Posterior cingulate gyrus (tissue), 11 donors: ENCODE measurements around the gene UNC13B.
A peak's percentile ranks its signal among the peaks of the same experiment; 100 is the strongest.
"Not testable (repeated sequence)": the region's sequence is repeated elsewhere in the genome, so short reads cannot be mapped to it uniquely, and the experiment has no call there.

Experiments
- DNase-seq, 10 donors: peaks; one replicate each; pipeline versions ENCODE4 v3.0.0 to v3.0.0-alpha.2; 2020 to 2021; ENCODE audit warnings: mixed read lengths in 3 of 10
- intact Hi-C: fragments of 100-400 bp; cut with DNase I; formaldehyde crosslinking; loops from one replicate; pipeline ENCODE4 v1.15.1; 2023

Gene UNC13B

DNA sequence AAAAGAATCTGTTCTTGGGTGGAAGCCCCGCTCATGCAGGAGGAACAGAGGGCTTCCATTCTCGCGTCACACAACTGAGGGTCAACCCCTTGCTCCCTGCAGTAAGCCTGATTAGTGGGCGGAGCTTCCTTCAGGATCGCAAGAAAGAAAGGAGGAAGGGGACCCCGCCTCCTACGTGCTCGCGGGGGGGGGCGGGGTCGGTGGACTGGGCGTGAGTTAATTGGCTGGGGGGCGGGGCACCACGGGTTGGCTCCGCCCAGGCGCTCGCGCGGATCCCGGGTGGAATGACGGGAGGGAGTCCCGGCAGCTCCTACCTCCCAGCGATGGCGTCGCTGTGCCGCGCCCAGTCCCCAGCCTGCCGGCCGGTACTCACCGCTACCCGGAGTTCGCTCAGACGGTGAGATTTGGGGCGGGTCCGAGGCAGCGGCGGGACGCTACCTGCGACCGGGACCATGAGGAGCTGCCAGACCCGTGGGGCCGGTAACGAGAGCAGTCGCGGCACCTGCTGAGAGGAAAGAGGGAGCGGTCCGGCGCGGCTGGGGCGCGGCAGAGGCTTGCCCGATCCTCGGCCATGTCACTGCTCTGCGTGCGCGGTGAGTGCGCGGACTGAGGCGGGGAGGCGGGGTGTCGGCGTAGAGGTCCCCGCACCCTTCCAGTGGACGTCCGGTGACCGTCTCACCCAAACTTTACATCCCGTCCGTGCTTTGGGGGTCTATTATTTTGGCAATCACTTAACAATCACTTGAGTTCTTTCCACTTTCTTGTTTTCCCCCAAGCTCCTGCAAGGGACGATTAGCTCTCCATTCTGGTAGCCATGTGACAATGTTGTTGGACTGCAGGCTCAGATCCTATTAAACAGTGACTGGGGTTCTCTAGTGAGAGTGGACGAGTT is at the start of gene UNC13B:
Gene UNC13B, plus strand, starts transcription at position 297 of the 892 bp plus-strand sequence. Its CDS starts 275 bp downstream, at position 572.
- peak; percentile 90 to 99 (median 94) for DNase-seq
- intact Hi-C loops = loop anchor here (5.0 to 10.0 kb wide), 2 partner anchors 45 to 87 kb away; partner anchors contain the start of genes ATOSB, FANCG and VCP

DNA sequence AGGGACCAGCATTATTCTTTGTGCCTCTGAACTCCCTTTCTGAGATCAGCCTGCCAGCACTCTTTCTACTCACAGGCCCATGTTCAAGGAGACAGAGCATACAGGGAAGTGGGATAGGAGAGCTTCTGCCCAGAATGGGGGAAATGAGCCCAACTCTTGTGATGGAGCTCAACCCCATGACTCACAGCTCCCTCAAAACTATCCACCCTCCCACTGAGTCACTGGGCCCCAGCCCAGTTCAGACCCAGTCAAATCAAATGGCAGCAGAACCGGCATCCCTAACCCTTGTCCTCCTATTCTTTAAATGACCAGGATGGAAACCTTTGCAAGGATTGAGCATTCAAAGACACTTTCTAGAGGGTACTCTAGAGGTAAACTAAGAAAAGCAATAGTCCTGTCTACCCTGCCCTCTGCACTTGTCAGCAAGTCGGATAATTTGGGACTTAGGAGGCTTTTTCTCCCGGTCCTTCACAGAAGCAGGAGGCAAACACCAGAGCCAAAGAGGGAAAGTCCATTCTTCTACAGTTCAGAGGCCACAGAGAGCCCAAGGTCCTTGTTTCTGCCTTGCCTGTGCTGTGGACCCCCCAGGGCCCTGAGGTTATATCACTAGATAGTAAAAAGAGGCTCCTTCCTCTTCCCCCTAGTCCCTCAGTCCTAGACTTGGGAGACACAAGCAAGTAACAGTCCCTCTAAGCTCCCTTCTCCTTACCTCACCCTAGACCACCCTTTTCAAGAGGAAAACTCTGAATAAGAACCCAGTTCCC is 49.4 kb upstream of the UNC13B start:
- DNase-seq = peak in 1 of 10 donors; percentile 52
- intact Hi-C loops = no loop called here

DNA sequence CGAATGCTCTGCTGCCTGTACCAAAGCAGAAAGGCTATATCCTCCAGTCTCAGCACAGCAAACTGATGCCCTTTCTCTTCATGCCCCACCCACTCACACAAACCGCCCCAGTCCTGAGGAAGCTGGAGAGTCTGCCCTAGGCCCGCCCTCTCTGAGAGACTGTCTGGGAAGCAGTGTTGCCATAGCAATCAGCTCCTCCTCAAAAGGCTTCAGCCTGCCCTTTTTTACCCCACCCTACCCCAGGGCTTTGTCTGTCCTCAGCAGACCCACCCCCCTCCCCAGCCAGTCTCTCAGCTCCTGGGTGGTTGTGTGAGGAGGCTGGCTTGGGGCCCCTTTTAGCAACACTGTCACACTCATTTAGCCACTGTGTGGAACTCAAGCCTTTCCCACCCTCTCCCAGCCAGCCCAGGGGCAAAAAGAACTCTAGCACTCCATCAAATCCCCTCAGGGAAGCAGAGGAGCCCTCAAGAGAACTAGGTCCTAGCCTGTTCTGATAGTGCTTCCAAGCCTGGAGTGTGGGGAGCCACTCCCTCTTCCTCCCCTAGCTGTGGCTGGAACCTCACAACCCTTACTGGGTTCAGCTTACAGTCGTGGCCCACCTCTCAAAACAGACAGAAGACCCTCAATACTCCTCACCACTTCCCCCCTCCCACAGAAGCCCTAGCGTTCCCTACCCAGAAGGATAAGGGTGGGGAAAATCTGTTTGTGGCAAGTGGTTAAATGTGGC is 47.5 kb upstream of the UNC13B start:
- intact Hi-C loops = no loop called here
- peak; percentile 36 to 94 (median 64) for DNase-seq

DNA sequence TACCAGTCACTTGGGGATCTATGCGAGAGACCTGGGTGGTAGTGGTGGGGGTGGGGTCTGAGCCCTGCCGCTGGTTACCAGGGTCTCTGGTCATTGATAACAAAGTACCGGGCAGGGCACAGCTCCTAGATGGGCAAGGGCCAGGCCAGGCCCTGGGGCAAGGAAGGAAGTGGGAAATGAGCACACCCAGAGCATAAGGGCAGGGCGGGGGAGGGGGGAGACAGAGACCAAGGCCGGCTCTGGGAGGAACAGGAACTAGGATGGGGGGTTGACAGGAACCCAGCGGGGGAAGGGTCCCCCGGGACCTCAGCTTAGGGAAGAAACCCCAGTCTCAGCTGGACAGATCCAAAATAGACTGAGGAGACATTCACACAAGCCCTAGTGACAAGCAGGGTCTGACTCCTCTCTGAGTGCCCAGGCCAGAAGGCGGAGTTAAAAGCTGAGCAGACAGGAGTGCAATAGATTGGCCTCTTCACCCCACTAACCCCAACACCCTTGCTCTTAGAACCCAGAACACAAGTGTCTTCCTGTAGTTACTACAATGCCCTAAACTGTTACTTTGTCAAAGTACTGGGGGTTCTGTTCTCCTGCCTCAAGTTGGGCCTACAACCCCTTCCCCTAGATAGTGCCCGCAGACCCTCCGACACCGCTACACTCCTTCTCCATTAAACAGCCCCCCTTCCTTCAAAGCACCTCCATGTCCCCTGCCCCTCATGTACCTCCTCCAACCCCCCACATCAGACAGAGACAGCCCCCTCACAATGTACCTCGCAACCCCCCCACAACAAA is 46.8 kb upstream of the UNC13B start:
- DNase-seq = peak in 1 of 10 donors; percentile 10
- intact Hi-C loops = loop anchor here (5.0 kb wide), 2 partner anchors 47 to 437 kb away; partner anchors contain the start of gene UNC13B

DNA sequence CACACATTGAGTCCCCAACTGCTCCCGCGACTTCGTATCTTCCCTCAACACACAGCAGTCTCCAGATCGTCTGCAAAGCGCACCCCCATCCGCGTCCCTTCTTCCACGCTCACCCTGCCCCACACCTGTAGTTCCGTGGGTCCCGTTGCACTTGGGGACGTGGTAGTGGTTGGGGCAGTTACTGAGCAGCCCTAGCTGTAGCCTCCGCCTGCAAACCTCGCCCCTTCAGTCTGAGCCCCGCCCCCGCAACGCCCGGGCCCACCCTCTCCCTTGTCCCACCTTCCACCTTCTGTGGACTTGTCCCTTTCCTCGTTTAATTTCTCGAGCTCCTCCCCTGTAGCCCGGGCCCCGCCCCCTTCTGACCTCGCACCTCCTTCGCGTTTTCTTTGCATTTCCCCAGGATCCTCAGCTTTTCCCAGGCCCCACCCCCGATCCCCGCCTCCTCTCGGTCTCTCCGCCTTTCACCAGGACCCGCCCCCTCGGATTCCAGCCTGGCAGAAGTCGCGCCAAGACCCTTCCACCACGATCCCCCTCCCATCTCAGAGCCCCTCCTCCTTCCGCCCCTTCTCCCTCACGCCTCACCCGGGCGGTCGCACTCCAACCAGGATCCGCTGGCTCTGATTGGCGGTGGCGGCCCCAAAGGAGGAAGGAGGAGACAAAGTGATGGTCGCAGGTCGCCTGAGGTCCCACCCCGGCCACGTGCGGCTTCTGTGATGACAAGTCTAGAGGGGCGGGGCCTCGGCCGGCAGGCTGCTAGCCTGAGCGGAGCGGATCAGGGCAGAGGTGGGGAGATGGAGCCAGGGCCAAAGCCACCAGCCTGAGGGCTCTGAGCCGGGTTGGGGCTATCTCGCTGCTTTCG is 45.9 kb upstream of the UNC13B start, which contains the start of gene ATOSB:
Gene ATOSB, minus strand, starts transcription at position 183 of the 859 bp plus-strand sequence. CDS start 7,588 bp downstream, outside the sequence.
- intact Hi-C loops = loop anchor here (1.0 to 5.0 kb wide), 3 partner anchors 46 to 436 kb away; partner anchors contain the start of gene UNC13B
- DNase-seq = peak; percentile 67 to 98 (median 83)

DNA sequence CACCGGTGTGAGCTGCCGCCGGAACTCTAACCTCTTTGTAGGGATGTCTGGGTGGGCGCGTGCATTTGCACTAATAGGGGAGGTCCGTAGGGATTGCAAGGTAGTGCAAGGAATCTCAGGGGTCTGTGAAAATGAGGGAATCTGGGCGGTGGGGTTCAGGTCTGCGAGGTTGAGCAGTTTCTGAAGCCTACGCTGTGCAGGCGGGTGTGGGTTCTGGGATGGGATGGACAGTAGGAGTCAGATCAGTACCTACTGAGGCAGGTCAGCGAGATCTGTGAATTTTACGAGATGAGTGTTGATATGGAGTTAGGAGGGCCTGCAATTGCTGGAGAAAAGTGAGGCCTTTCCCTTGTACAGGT is 45.3 kb upstream of the UNC13B start:
- intact Hi-C loops = loop anchor here (1.0 to 5.0 kb wide), 3 partner anchors 46 to 436 kb away; partner anchors contain the start of gene UNC13B
- DNase-seq = peak in 1 of 10 donors; percentile 32

DNA sequence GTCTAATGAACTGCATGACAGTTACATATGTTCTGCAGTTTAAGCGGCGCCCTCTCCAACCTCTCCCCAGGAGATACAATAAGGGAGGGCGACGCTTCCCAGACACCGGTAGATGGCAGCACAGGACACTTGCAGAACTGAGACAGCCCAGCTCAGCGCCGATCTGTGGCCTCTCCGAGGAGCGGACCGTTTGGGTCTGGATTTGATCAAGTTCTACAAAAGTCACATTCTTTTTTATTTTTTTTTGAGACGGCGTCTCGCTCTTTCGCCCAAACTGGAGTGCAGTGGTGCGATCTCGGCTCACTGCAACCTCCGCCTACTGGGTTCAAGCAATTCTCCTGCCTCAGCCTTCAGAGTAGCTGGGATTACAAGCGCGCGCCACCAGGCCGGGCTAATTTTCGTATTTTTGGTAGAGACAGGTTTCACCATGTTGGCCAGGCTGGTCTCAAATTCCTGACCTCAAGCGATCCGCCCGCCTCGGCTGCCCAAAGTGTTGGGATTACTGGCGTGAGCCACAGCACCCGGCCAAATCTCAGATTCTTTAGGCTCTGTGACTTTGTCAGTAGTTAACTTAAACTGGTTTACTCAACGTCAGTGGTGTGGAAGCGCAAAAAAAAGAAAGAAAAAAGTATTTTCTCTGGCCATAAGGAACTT is 44.8 kb upstream of the UNC13B start:
- DNase-seq = peak; percentile 80 to 98 (median 91)
- intact Hi-C loops = loop anchor here (1.0 to 5.0 kb wide), 4 partner anchors 45 to 435 kb away; partner anchors contain the start of gene UNC13B

DNA sequence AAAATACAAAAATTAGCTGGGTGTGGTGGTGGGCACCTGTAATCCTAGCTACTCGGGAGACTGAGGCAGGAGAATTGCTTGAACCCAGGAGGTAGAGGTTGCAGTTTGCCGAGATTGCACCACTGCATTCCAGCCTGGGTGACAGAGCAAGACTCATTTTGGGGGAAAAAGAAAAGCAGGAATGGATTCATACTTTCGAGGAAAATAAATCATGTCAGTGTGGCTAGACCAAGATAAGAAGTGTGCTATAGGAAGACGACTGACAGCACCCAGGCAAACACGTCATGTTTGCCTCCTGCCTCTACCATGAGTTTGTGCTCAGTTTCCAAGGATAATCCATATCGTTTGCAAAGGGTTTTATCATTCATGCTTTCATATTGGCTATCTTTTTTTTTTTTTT is 26.9 kb upstream of the UNC13B start:
- intact Hi-C loops = no loop called here
- no peak for DNase-seq

DNA sequence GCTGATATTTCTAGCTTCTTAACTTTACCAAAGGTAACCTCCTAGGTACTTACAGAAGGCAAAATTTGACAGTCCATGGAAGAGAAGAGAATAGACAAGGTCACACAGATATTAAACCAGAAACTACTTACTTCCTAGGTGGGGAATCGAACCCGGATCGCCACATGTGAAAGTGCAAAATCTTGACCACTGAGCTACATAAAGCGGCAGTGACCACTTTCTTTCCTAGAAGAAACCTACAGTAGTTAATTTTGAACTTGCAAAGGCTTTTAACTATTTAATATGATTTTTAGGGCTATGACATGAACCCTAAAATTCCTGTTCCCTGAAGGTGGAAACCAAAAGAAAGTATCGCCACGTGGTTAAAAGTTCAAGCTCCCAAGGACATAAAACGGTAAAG is 25.8 kb upstream of the UNC13B start:
- intact Hi-C loops = no loop called here
- no peak for DNase-seq

DNA sequence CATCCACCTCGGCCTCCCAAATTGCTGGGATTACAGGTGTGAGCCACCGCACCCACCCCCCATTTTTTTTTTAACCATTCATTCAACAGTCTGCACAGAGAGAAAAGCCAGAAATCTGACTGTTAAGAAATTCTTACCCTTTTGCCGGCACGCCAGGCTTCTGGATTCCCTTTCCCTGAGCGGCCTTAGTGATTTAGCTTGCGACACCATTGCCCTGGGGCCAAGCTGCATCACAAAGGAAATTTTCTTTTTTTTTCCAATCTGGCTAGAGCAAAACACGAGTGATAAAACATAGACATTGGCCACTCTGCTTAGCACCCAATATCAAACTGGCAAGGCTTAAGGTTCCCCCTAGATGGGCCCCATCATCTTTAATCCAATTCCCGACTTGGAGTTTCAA is 24.9 kb upstream of the UNC13B start:
- no peak for DNase-seq
- intact Hi-C loops = no loop called here

DNA sequence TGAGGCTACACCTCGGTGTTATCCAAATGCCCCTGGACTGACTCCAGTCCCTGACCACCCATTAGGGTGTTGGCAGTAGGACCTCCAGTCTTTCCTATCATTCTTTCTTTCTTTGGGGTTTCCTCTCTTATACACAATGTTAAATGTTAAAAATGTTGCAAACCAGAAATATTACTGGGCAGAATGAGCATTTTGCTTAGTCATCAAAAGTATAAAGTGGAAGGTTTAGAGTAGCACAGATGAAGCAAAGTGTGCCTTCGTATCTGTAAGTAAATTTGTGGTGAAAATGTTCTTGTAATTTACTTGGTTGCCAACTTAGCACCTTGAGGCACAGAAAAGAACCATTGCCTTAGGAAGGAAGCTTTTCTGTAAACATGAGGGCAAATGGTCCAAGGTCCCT is 21.7 kb upstream of the UNC13B start:
- intact Hi-C loops = no loop called here
- no peak for DNase-seq

DNA sequence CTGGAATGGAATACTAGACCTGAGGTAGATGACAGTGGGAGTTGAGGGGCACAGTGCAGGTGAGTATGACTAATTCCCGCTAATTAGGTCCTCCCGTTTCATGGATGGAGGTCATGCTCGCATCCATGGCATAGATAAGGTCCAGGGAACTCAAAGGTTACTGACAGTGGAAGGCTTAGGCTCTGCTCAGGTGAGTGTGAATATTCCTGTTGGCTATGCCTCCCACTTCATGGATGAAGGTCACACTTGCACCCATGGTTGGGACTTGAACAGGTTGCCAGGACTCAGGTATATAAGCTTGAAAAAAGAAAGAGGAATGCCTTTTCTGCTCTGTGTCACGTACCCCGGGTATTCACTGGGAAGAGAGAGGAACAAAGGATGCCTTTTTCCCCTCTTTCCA is 19.8 kb upstream of the UNC13B start:
- intact Hi-C loops = no loop called here
- DNase-seq = no peak

DNA sequence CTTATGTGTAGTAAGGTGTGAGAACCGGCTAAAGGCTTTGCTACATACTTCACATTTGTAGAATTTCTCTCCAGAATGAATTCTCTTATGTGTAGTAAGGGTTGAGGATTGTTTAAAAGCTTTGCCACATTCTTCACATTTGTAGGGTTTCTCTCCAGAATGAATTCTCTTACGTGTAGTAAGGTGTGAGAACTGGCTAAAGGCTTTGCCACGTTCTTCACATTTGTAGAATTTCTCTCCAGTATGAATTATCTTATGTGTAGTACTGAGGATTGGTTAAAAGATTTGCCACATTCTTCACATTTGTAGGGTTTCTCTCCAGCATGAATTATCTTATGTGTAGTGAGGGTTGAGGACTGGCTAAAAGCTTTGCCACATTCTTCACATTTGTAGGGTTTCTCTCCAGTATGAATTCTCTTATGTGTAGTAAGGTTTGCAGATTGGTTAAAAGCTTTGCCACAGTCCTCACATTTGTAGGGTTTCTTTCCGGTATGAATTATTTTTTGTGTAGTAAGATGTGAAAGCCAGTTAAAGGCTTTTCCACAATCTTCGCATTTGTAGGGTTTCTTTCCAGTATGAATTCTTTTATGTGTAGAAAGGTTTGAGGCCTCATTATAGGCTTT is 13.8 kb upstream of the UNC13B start:
- DNase-seq, intact Hi-C loops: not testable (repeated sequence)

DNA sequence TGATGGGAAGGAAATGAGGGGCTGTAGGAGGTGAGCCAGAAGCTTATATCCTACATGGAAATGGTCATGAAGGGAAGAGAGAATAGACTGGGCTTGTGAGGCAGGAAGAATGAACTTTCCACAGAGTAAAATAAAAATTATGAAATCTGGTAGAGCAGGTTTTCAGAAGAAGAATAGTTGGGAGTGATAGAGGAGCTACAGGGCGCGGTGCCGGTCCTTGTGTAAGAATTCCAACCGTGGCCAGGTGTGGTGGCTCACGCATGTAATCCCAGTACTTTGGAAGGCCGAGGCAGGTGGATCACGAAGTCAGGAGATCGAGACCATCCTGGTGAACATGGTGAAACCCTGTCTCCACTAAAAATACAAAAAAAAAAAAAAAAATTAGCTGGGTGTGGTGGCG is 8.9 kb upstream of the UNC13B start:
- intact Hi-C loops = no loop called here
- no peak for DNase-seq

DNA sequence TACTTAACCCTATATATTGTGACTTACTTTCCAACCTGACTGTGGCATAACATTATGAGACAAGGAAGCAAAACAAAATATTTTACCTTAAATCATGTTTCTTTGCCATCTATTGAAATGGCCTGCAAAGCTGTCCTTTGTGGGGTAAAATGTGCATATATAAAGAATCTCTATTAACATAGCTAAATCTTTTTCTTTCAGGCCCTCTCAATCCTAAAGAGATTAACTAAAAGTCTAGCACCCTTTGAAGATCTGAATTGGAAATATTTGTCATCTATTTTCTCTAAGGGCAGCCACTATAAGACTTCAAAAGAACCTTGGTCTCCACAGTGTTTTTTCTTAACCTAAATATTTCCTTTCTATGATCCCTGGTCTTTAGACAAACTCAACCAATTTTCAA is 5.0 kb upstream of the UNC13B start:
- intact Hi-C loops = no loop called here

DNA sequence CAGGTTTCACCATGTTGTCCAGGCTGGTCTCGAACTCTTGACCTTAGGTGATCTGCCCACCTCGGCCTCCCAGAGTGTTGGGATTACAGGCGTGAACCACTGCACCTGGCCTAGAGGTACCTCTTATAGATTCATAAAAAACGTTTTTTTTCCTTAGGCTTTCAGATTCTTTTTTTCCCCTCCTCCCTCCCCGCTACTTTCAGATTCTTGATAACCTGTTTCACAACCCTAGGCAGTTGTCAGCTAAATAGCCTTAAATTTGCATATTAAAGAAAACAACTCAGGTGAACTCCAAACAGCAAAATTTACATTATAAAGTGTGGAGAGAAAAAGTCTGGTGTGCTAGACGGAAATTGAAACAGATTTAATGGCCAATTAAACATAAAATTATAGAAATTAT is 4.0 kb upstream of the UNC13B start:
- intact Hi-C loops, DNase-seq: not testable (repeated sequence)

More for the DNA sequence above, 5.0 kb upstream of the UNC13B start:
- no peak for DNase-seq

DNA sequence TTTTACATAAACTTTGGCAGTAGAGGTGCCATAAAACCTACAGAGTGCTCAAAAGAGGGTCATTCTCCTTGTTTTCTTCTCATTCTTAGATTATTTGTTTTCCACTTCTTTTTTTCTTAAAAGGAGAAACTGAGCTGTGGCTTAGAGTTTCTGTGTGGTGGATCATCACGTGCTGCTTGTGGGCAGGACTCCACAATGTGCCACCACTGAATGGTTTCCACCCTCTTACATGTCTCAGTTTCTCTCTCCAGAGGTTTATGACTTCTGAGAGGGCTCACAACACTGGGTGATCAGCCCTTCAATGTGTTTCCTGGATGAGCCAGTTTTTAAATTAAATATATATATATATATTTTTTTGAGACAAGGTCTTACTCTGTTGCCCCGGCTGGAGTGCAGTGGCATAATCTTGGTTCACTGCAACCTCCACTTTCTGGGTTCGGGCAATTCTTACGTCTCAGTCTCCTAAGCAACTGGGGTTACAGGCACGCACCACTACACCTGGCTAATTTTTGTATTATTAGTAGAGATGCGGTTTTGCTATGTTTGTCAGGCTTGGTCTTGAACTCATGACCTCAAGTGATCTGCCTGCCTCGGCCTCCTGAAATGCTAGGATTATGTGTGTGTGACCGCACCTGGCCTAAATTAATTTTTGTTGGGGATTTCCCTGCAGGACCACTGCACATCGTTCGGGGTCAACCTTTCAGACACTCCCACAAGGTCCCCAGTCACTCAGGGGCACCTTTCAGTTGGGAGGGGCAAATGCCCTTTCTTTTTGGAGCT is 3.1 kb upstream of the UNC13B start:
- DNase-seq = no peak
- intact Hi-C loops = no loop called here
